HS-5 (cell line): ENCODE data around the gene ELN.
"Not testable (repeated sequence)": the region's sequence is repeated elsewhere in the genome, so short reads cannot be mapped to it uniquely, and the experiment has no call there.

Experiments
- DNase-seq: peaks from one replicate; pipeline ENCODE4 v3.0.0-alpha.2; 2012; ENCODE audit warnings: low read depth

Gene ELN

GRCh38 chr7:74027683-74028320, at the start of gene ELN:
Gene ELN, plus strand, starts transcription at chr7:74028173. Its CDS starts 15 bp downstream, at chr7:74028188.
- DNase-seq: no peak

GRCh38 chr7:73978661-73979563, 49.1 kb upstream of the ELN start:
- no peak for DNase-seq

- not testable (repeated sequence) for DNase-seq
These were observed 48.3 kb upstream of the ELN start for GRCh38 chr7:73979656-73980055.

- no peak for DNase-seq
These were observed 47.8 kb upstream of the ELN start for GRCh38 chr7:73980206-73980605.

- no peak for DNase-seq
These were observed 46.0 kb upstream of the ELN start for GRCh38 chr7:73981933-73982332.

GRCh38 chr7:73983437-73984164, 44.4 kb upstream of the ELN start:
- DNase-seq: no peak

GRCh38 chr7:73984481-73985205, 43.3 kb upstream of the ELN start:
- no peak for DNase-seq

- DNase-seq: no peak
These were observed 42.2 kb upstream of the ELN start for GRCh38 chr7:73985737-73986141.

GRCh38 chr7:73986158-73986631, 41.8 kb upstream of the ELN start:
- no peak for DNase-seq

GRCh38 chr7:73987298-73987697, 40.7 kb upstream of the ELN start:
- no peak for DNase-seq

- no peak for DNase-seq
These were observed 39.8 kb upstream of the ELN start for GRCh38 chr7:73988197-73988596.

- no peak for DNase-seq
These were observed 36.4 kb upstream of the ELN start for GRCh38 chr7:73991522-73992100.

- no peak for DNase-seq
These were observed 35.8 kb upstream of the ELN start for GRCh38 chr7:73992101-73992562.

GRCh38 chr7:73994023-73994422, 34.0 kb upstream of the ELN start:
- DNase-seq: no peak

GRCh38 chr7:73994761-73995160, 33.2 kb upstream of the ELN start:
- DNase-seq: no peak

GRCh38 chr7:73995330-73995729, 32.6 kb upstream of the ELN start:
- DNase-seq: no peak

GRCh38 chr7:73995821-73996511, 32.0 kb upstream of the ELN start:
- no peak for DNase-seq

- DNase-seq: no peak
These were observed 30.9 kb upstream of the ELN start for GRCh38 chr7:73997056-73997455.

GRCh38 chr7:73999664-74000435, 28.1 kb upstream of the ELN start:
- no peak for DNase-seq
